Measurements from ENCODE around the gene SYTL4.
A peak's percentile ranks its signal among the peaks of the same experiment; 100 is the strongest.

Gene SYTL4

GRCh38 chrX:100662170-100662569 lies 69.8 kb downstream of the SYTL4 start:
- Histone ChIP-seq H3K36me3 (replicated peaks; ENCODE audit: low read depth, low read length) (no peaks in the 10 kb centered on the region), H3K4me2 (ENCODE audit: low read length) (no peak overlapping the region), H3K4me3 (ENCODE audit: low read length) (no peak overlapping the region), H3K9ac (ENCODE audit: low read length) (no peak overlapping the region), H3K9me3 (ENCODE audit: insufficient read depth, low read length) (no peaks in the 10 kb centered on the region), H3K4me1 (ENCODE audit: low read length) (no peaks in the 10 kb centered on the region), H3K79me2 (ENCODE audit: low read length) (no peaks in the 10 kb centered on the region), H3K27ac (ENCODE audit: low read length) (no peak overlapping the region), H2AFZ (ENCODE audit: low read depth, low read length) (no peak overlapping the region), H4K20me1 (ENCODE audit: insufficient read depth, low read length) (no peaks in the 10 kb centered on the region), H3K27me3 (ENCODE audit: low read depth, low read length) (peaks cover 42% of the 10 kb centered on the region)
- no peak for TF ChIP-seq EZH2phosphoT487 (IDR thresholded peaks at IDR 0.05; ENCODE audit: low read depth)
- no peak for TF ChIP-seq CTCF (IDR thresholded peaks at IDR 0.05; ENCODE audit: low read depth, low read length)

GRCh38 chrX:100659431-100660137 lies 72.3 kb downstream of the SYTL4 start:
- Histone ChIP-seq H3K9me3 (ENCODE audit: insufficient read depth, low read length) (no peaks in the 10 kb centered on the region), H3K36me3 (replicated peaks; ENCODE audit: low read depth, low read length) (no peaks in the 10 kb centered on the region), H3K4me2 (ENCODE audit: low read length) (no peak overlapping the region), H3K4me1 (ENCODE audit: low read length) (no peaks in the 10 kb centered on the region), H3K79me2 (ENCODE audit: low read length) (no peaks in the 10 kb centered on the region), H3K9ac (ENCODE audit: low read length) (no peak overlapping the region), H3K27me3 (ENCODE audit: low read depth, low read length) (peaks cover 22% of the 10 kb centered on the region), H2AFZ (ENCODE audit: low read depth, low read length) (no peak overlapping the region), H3K27ac (ENCODE audit: low read length) (no peak overlapping the region), H4K20me1 (ENCODE audit: insufficient read depth, low read length) (no peaks in the 10 kb centered on the region), H3K4me3 (ENCODE audit: low read length) (no peak overlapping the region)
- TF ChIP-seq CTCF (IDR thresholded peaks at IDR 0.05; ENCODE audit: low read depth, low read length) (no peak), EZH2phosphoT487 (IDR thresholded peaks at IDR 0.05; ENCODE audit: low read depth) (no peak)

GRCh38 chrX:100658941-100659381 lies 73.0 kb downstream of the SYTL4 start:
- Histone ChIP-seq H3K4me3 (ENCODE audit: low read length) (no peak overlapping the region), H3K27me3 (ENCODE audit: low read depth, low read length) (peaks cover 19% of the 10 kb centered on the region), H3K27ac (ENCODE audit: low read length) (no peak overlapping the region), H3K9me3 (ENCODE audit: insufficient read depth, low read length) (no peaks in the 10 kb centered on the region), H3K9ac (ENCODE audit: low read length) (no peak overlapping the region), H3K79me2 (ENCODE audit: low read length) (no peaks in the 10 kb centered on the region), H3K36me3 (replicated peaks; ENCODE audit: low read depth, low read length) (no peaks in the 10 kb centered on the region), H2AFZ (ENCODE audit: low read depth, low read length) (no peak overlapping the region), H3K4me1 (ENCODE audit: low read length) (no peaks in the 10 kb centered on the region), H3K4me2 (ENCODE audit: low read length) (no peak overlapping the region), H4K20me1 (ENCODE audit: insufficient read depth, low read length) (no peaks in the 10 kb centered on the region)
- TF ChIP-seq CTCF (IDR thresholded peaks at IDR 0.05; ENCODE audit: low read depth, low read length): no peak
- no peak for TF ChIP-seq EZH2phosphoT487 (IDR thresholded peaks at IDR 0.05; ENCODE audit: low read depth)

- no peaks in the 10 kb centered on the region for H3K9me3 ChIP-seq (ENCODE audit: insufficient read depth, low read length)
- peaks cover 43% of the 10 kb centered on the region for H3K27me3 ChIP-seq (ENCODE audit: low read depth, low read length)
- peaks cover 12% of the 10 kb centered on the region; the same call in 1 of the 2 replicates for H4K20me1 ChIP-seq (ENCODE audit: insufficient read depth, low read length)
- H3K9ac ChIP-seq (ENCODE audit: low read length): no peak overlapping the region
- H3K4me1 ChIP-seq (ENCODE audit: low read length): peaks cover 22% of the 10 kb centered on the region
- H2AFZ ChIP-seq (ENCODE audit: low read depth, low read length): 0 out of 2 replicates have a peak overlapping the region, but pooled peaks have one; percentile 1
- no peak overlapping the region for H3K4me3 ChIP-seq (ENCODE audit: low read length)
- no peak for TF ChIP-seq EZH2phosphoT487 (IDR thresholded peaks at IDR 0.05; ENCODE audit: low read depth)
- peak; percentile 43 for TF ChIP-seq CTCF (IDR thresholded peaks at IDR 0.05; ENCODE audit: low read depth, low read length)
- no peaks in the 10 kb centered on the region for H3K36me3 ChIP-seq (replicated peaks; ENCODE audit: low read depth, low read length)
- 0 out of 2 replicates have a peak overlapping the region, but pooled peaks have one; percentile 24 for H3K4me2 ChIP-seq (ENCODE audit: low read length)
- H3K79me2 ChIP-seq (ENCODE audit: low read length): no peaks in the 10 kb centered on the region
- no peak overlapping the region for H3K27ac ChIP-seq (ENCODE audit: low read length)
Observed at GRCh38 chrX:100654261-100654660, 77.7 kb downstream of the SYTL4 start.
